ENCODE measurements around the gene TTC12. TPM values are rescaled to one million over a fixed set of nuclear protein-coding genes. Genes with fewer than 3 reads are reported as not detected.
A peak's percentile ranks its signal among the peaks of the same experiment; 100 is the strongest.

Gene TTC12
- total and polyA plus RNA-seq, 2 of the 4 experiments (the other 2 are of a cell fraction) = 10.0 to 14.7 TPM

- Histone ChIP-seq H3K23ac (ENCODE audit: low read depth, low read length) (no peak overlapping the region), H2BK120ac (ENCODE audit: low read depth, low read length) (no peak overlapping the region), H2BK5ac (ENCODE audit: low read depth, low read length, poor library complexity, severe bottlenecking) (no peak overlapping the region), H2BK15ac (ENCODE audit: low read depth, low read length) (no peak overlapping the region), H4K91ac (ENCODE audit: insufficient read depth, low read depth, low read length) (no peak overlapping the region), H2BK20ac (ENCODE audit: low read depth, low read length) (no peak overlapping the region), H3K36me3 (ENCODE audit: control insufficient read depth, insufficient read depth, low read length) (no peaks in the 10 kb centered on the region), H2AK9ac (replicated peaks; ENCODE audit: low read depth, low read length, poor library complexity) (no peak overlapping the region), H4K20me1 (ENCODE audit: insufficient read depth, low read length) (no peaks in the 10 kb centered on the region), H3K4me2 (ENCODE audit: low read depth, low read length) (no peak overlapping the region), H3K9me1 (ENCODE audit: insufficient read depth, low read length) (no peaks in the 10 kb centered on the region), H2AFZ (replicated peaks; ENCODE audit: low read length, poor library complexity) (no peak overlapping the region), H3K4me1 (ENCODE audit: control insufficient read depth, insufficient read depth, low read length) (no peaks in the 10 kb centered on the region), H3K9me3 (ENCODE audit: control insufficient read depth, insufficient read depth, low read length) (no peaks in the 10 kb centered on the region), H3K4ac (ENCODE audit: low read depth, low read length) (no peak overlapping the region), H4K8ac (ENCODE audit: low read depth in 2 of 2, low read length in 2 of 2) (no peak overlapping the region), H4K5ac (ENCODE audit: low read depth, low read length) (no peak overlapping the region), H3K27me3 (ENCODE audit: control insufficient read depth, insufficient read depth, low read length) (peaks cover 29% of the 10 kb centered on the region), H3K4me3 (ENCODE audit: insufficient read depth, low read depth, low read length) (no peak overlapping the region), H2AK5ac (ENCODE audit: low read depth, low read length) (no peak overlapping the region), H3K14ac (replicated peaks; ENCODE audit: low read depth, low read length) (no peak overlapping the region), H3K56ac (ENCODE audit: extremely low read depth, insufficient read depth, low read length) (no peak overlapping the region), H3K79me1 (ENCODE audit: low read depth in 1 of 2, low read length in 2 of 2) (no peaks in the 10 kb centered on the region), H3K27ac (ENCODE audit: insufficient read depth, low read length) (no peak overlapping the region), H3K9ac (ENCODE audit: low read depth, low read length) (no peak overlapping the region), H3K18ac (ENCODE audit: low read depth, low read length) (no peak overlapping the region)
- TF ChIP-seq RFX5 (IDR thresholded peaks at IDR 0.05; ENCODE audit: low read depth, low read length) (no peak), FOS (IDR thresholded peaks at IDR 0.05; ENCODE audit: low read depth, low read length) (no peak), CEBPB (IDR thresholded peaks at IDR 0.05; ENCODE audit: low read depth, low read length) (peak; percentile 59; the same call in 1 of the 2 replicates)
- 83% methylated on average over 1 of the region's 3 CpGs; no CpG with 5 or more reads in 1 of the 2 experiments for WGBS, 2 experiments (ENCODE audit: extremely low coverage in 2 of 2, insufficient read length in 1 of 2)
- ATAC-seq (ENCODE audit: low read depth) = no peak
- POLR2A ChIA-PET (ENCODE audit: unreplicated experiment) = no interaction called here
- no TSS peak for BruUV-seq (replicated peaks)
- no peak for DNase-seq
- in situ Hi-C loops (cut with MboI; ENCODE audit: low sequenced_read_pairs) (no loop called here), intact Hi-C loops (cut with micrococcal nuclease) (no loop called here), dilution Hi-C loops (cut with HindIII; ENCODE audit: low sequenced_read_pairs, unreplicated experiment) (no loop called here)
- CTCF ChIA-PET = no interaction called here
Observed at GRCh38 chr11:113392236-113392921, 78.0 kb downstream of the TTC12 start.

All from IMR-90 (cell line).